GM12878 (cell line): ENCODE results near the gene ZNF726. TPM values are rescaled to one million over a fixed set of nuclear protein-coding genes. Genes with fewer than 3 reads are reported as not detected.

Experiments used
- ATAC-seq: fragments of 200-7000 bp; cut with Tn5 transposase; 3 replicates; pipeline ENCODE4 v1.9.1; 2020; ENCODE audit warnings: mild to moderate bottlenecking, moderate library complexity
- BruUV-seq: library from RNA; stranded (reverse); fragments of 400-500 nt; replicated peaks from 2 replicates; lab custom pipeline; 2021; lab: Mats Ljungman, UMichigan
- CTCF ChIA-PET: fragments of 300-600 bp; sonication (Branson Sonifier 250); formaldehyde crosslinking; extraction: SDS; loops from one replicate; lab custom pipeline; 2021; ENCODE audit warnings: inconsistent platforms; lab: Yijun Ruan, JAX
- POLR2A ChIA-PET: fragments of 350-600 bp; formaldehyde crosslinking; extraction: SDS; loops from one replicate; lab custom pipeline; 2021; ENCODE audit warnings: inconsistent platforms; lab: Charles Lee
- RAD21 ChIA-PET: fragments of 300-600 bp; sonication (Branson Sonifier 250); formaldehyde crosslinking; loops from one replicate; lab custom pipeline; 2023; ENCODE audit warnings: antibody characterized with exemption; ENCODE audit not compliant: unreplicated experiment; lab: Charles Lee
- SMC1A ChIA-PET: fragments of 300-600 bp; sonication (Branson Sonifier 250); formaldehyde crosslinking; loops from one replicate; lab custom pipeline; 2023; ENCODE audit not compliant: unreplicated experiment, uncharacterized antibody; lab: Charles Lee
- DNase-seq: peaks from one replicate; pipeline ENCODE4 v3.0.0-alpha.2; 2011; ENCODE audit warnings: low read depth, low spot score
- FAIRE-seq: peaks from 3 replicates; lab custom pipeline; 2011; peaks lifted over from hg19 to GRCh38; lab: Jason Lieb, UNC
- H2AFZ ChIP-seq: 2 replicates; pipeline ENCODE4 v1.6.0; 2011; ENCODE audit warnings: low read depth, low read length, control low read depth; ENCODE audit not compliant: control insufficient read depth
- H3K27ac ChIP-seq: 2 replicates; pipeline ENCODE4 v1.5.1; 2011; ENCODE audit warnings: control low read depth; ENCODE audit not compliant: control insufficient read depth, insufficient read depth
- H3K27me3 ChIP-seq, 2 experiments: replicated peaks in 1 of 2; 2 replicates each; pipeline versions ENCODE4 v1.6.0 to v1.6.1; 2011; ENCODE audit warnings: low read length in 1 of 2; ENCODE audit not compliant: control insufficient read depth in 2 of 2, insufficient read depth in 2 of 2
- H3K36me3 ChIP-seq, 2 experiments: 2 replicates each; pipeline ENCODE4 v1.5.1; 2011; ENCODE audit warnings: low read length in 1 of 2; ENCODE audit not compliant: control insufficient read depth in 2 of 2, insufficient read depth in 2 of 2
- H3K4me1 ChIP-seq: 2 replicates; pipeline ENCODE4 v1.6.1; 2011; ENCODE audit warnings: mild to moderate bottlenecking, low read length, moderate library complexity, mixed read lengths; ENCODE audit not compliant: control insufficient read depth, insufficient read depth
- H3K4me2 ChIP-seq: 2 replicates; pipeline ENCODE4 v1.6.0; 2011; ENCODE audit warnings: control low read depth; ENCODE audit not compliant: control insufficient read depth, insufficient read depth
- H3K4me3 ChIP-seq: fragments of 200-600 bp; sonication (generic); 2 replicates; pipeline ENCODE4 v1.5.1; 2016
- H3K79me2 ChIP-seq: 2 replicates; pipeline ENCODE4 v1.6.0; 2011; ENCODE audit warnings: low read length; ENCODE audit not compliant: control insufficient read depth, insufficient read depth
- H3K9ac ChIP-seq: 2 replicates; pipeline ENCODE4 v1.8.0; 2011; ENCODE audit warnings: low read length, control low read depth, mixed read lengths; ENCODE audit not compliant: control insufficient read depth, insufficient read depth
- H3K9me3 ChIP-seq: replicated peaks from 3 replicates; pipeline ENCODE4 v1.5.1; 2011; ENCODE audit warnings: mild to moderate bottlenecking, low read length; ENCODE audit not compliant: control insufficient read depth, insufficient read depth
- H4K20me1 ChIP-seq: 2 replicates; pipeline ENCODE4 v1.6.0; 2011; ENCODE audit not compliant: control insufficient read depth, insufficient read depth
- BHLHE40 ChIP-seq, 2 experiments: fragments of 450-650 bp in 1 of 2; IDR thresholded peaks; 2 replicates each; pipeline ENCODE4 v1.6.1; 2011 to 2017; ENCODE audit warnings: low read depth in 2 of 2, borderline replicate concordance in 1 of 2, improper control_type of control experiment in 1 of 2, low read length in 1 of 2, mild to moderate bottlenecking in 1 of 2
- CTCF ChIP-seq, 3 experiments: IDR thresholded peaks in 2 of 3; conservative IDR thresholded peaks in 1 of 3; 2 replicates each; pipeline ENCODE4 v1.5.1; 2011; ENCODE audit warnings: low read depth in 3 of 3, low read length in 3 of 3, mild to moderate bottlenecking in 3 of 3, control low read depth in 2 of 3, moderate library complexity in 2 of 3, inconsistent platforms in 1 of 3, mixed read lengths in 1 of 3; ENCODE audit not compliant: control insufficient read depth in 2 of 3, insufficient read depth in 1 of 3; ENCODE audit errors: extremely low read depth in 1 of 3
- FOXM1 ChIP-seq: IDR thresholded peaks from 2 replicates; pipeline ENCODE4 v1.6.1; 2012; ENCODE audit warnings: low read depth, mild to moderate bottlenecking, inconsistent platforms, low read length, moderate library complexity
- GABPA ChIP-seq: IDR thresholded peaks from 2 replicates; pipeline ENCODE4 v1.6.1; 2014; ENCODE audit warnings: antibody characterized with exemption, low read depth, mild to moderate bottlenecking, inconsistent platforms
- HDAC2 ChIP-seq: fragments of 200-600 bp; sonication (generic); IDR thresholded peaks from 2 replicates; pipeline ENCODE4 v1.6.1; 2017
- IKZF1 ChIP-seq: fragments of 450-650 bp; conservative IDR thresholded peaks from 2 replicates; pipeline ENCODE4 v1.6.1; 2017; ENCODE audit warnings: antibody characterized with exemption, mild to moderate bottlenecking
- KAT2A ChIP-seq: conservative IDR thresholded peaks from 2 replicates; pipeline ENCODE4 v1.6.1; 2011; ENCODE audit warnings: low read depth, low read length; ENCODE audit not compliant: control insufficient read depth
- NKRF ChIP-seq: fragments of 450-650 bp; conservative IDR thresholded peaks from 2 replicates; pipeline ENCODE4 v1.6.1; 2017; ENCODE audit warnings: mild to moderate bottlenecking, moderate library complexity
- NR2F1 ChIP-seq: fragments of 450-650 bp; conservative IDR thresholded peaks from 2 replicates; pipeline ENCODE4 v1.6.1; 2017; ENCODE audit warnings: mild to moderate bottlenecking
- RELB ChIP-seq: fragments of 450-650 bp; IDR thresholded peaks from 2 replicates; pipeline ENCODE4 v1.6.1; 2017; ENCODE audit warnings: low read depth, mild to moderate bottlenecking, moderate library complexity
- SUPT20H ChIP-seq: IDR thresholded peaks from 2 replicates; pipeline ENCODE4 v1.6.1; 2011; ENCODE audit warnings: low read depth, mild to moderate bottlenecking, low read length, moderate library complexity, borderline replicate concordance; ENCODE audit not compliant: control insufficient read depth
- WGBS: methylation state at CpG from one replicate; pipeline ENCODE4 v1.1.6; 2016; ENCODE audit warnings: low lambda C conversion rate; ENCODE audit not compliant: insufficient replicate concordance, insufficient coverage; ENCODE audit errors: missing lambda C conversion rate; 5-methylcytosine and 5-hydroxymethylcytosine counted together
- in situ Hi-C: fragments of 300-500 bp; cut with MboI; formaldehyde crosslinking; loops from 9 replicates; pipeline ENCODE4 v1.14.3; 2018; ENCODE audit warnings: mixed read lengths
- intact Hi-C: fragments of 100-400 bp; cut with micrococcal nuclease; formaldehyde crosslinking; loops from one replicate; pipeline ENCODE4 v1.14.2; 2022; ENCODE audit not compliant: unreplicated experiment
- polyA plus RNA-seq, 11 experiments: library from polyadenylated mRNA; depleted of rRNA in 4 of 11; unstranded in 6 of 11; stranded (reverse) in 5 of 11; fragments of >200 nt; fragmentation: Nextera tagmentation in 4 of 11; fragmentation: Illumina TruSeq in 1 of 11; extraction: Ambion mirVana in 4 of 11; extraction: Trizol in 1 of 11; gene quantifications; 1 replicate in 1 of 11; 2 replicates in 10 of 11; pipeline versions ENCODE4 v1.2.1 to v1.2.3, GENCODE V29; 2011 to 2016; ENCODE audit warnings: inconsistent platforms in 2 of 11, missing spikeins in 2 of 11, low read depth in 1 of 11
- total RNA-seq, 4 experiments: library from RNA; depleted of rRNA in 3 of 4; stranded (reverse); fragments of >200 nt in 3 of 4; fragmentation: Illumina TruSeq in 1 of 4; extraction: Trizol in 1 of 4; gene quantifications; 2 replicates each; pipeline versions ENCODE4 v1.2.1 to v1.2.3, GENCODE V29; 2013 to 2021

ZNF726 gene
- total and polyA plus RNA-seq, 10 of the 15 experiments (the other 5 are each of a cell fraction or from before 2014, with no cell fraction given): 0.69 to 2.3 (median 1.5) TPM

GRCh38 chr19:23925285-23925684 is 10.6 kb downstream of the ZNF726 start:
- Histone ChIP-seq H3K4me3 (no peak overlapping the region), H3K36me3 (no peaks in the 10 kb centered on the region), H3K9ac (no peak overlapping the region), H4K20me1 (no peaks in the 10 kb centered on the region), H3K27me3 (no peaks in the 10 kb centered on the region), H2AFZ (no peak overlapping the region), H3K4me2 (no peak overlapping the region), H3K27ac (no peak overlapping the region), H3K79me2 (no peaks in the 10 kb centered on the region), H3K9me3 (no peaks in the 10 kb centered on the region; the same call in 2 of the 3 replicates), H3K4me1 (no peaks in the 10 kb centered on the region)
- in situ Hi-C loops: no loop called here
- intact Hi-C loops: no loop called here
- ChIA-PET RAD21 (no interaction called here), CTCF (no interaction called here), SMC1A (no interaction called here), POLR2A (no interaction called here)
- TF ChIP-seq HDAC2 (no peak), FOXM1 (no peak), NR2F1 (no peak), GABPA (no peak), BHLHE40 (IDR thresholded peaks at IDR 0.05; ENCODE audit: borderline replicate concordance in 1 of 2, low read depth in 2 of 2, low read length in 1 of 2) (no peak), RELB (no peak), CTCF (IDR thresholded peaks at IDR 0.05 in 2 of 3, conservative IDR thresholded peaks at IDR 0.05 in 1 of 3; ENCODE audit: control insufficient read depth in 2 of 3, extremely low read depth in 1 of 3, insufficient read depth in 1 of 3, low read depth in 3 of 3, low read length in 3 of 3) (no peak), KAT2A (no peak), IKZF1 (no peak), SUPT20H (no peak), NKRF (no peak)
- ATAC-seq: no peak
- DNase-seq: no peak
- no TSS peak for BruUV-seq
- WGBS: 91% methylated on average over 5 of the region's 5 CpGs
- FAIRE-seq: no peak
